Measurements from ENCODE around the gene AKAP1. TPM values are rescaled to one million over a fixed set of nuclear protein-coding genes. Genes with fewer than 3 reads are reported as not detected.

AKAP1 gene
- total RNA-seq, 6 donors from 2014 or later: 51.2 to 147 (median 79.4) TPM

DNA sequence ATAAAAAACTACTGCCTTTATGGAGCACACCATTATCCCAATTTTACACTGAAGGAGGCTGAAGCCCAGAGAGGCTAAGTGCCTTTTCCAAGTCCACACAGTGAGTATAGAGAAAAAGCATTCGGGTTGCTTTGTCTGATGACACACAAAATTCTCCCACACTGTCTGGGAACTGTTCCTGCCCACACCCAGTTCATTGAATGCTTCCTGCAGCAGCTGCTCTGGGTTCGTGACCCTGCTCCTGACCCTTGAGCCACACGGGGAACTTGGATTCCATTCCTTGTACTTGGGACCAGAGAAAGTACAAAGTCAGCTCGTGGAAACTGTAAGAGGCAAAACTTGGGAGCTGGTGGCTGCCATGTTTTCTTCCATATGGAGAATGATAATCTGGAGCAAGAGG, 57.9 kb downstream of the AKAP1 start:
- no peaks in the 10 kb centered on the region for H3K36me3 ChIP-seq
- no peak for DNase-seq
- no peaks in the 10 kb centered on the region for H3K4me1 ChIP-seq
- no peaks in the 10 kb centered on the region for H3K27me3 ChIP-seq
- TF ChIP-seq POLR2A (IDR thresholded peaks at IDR 0.05): no peak
- TF ChIP-seq, protein P1, sequence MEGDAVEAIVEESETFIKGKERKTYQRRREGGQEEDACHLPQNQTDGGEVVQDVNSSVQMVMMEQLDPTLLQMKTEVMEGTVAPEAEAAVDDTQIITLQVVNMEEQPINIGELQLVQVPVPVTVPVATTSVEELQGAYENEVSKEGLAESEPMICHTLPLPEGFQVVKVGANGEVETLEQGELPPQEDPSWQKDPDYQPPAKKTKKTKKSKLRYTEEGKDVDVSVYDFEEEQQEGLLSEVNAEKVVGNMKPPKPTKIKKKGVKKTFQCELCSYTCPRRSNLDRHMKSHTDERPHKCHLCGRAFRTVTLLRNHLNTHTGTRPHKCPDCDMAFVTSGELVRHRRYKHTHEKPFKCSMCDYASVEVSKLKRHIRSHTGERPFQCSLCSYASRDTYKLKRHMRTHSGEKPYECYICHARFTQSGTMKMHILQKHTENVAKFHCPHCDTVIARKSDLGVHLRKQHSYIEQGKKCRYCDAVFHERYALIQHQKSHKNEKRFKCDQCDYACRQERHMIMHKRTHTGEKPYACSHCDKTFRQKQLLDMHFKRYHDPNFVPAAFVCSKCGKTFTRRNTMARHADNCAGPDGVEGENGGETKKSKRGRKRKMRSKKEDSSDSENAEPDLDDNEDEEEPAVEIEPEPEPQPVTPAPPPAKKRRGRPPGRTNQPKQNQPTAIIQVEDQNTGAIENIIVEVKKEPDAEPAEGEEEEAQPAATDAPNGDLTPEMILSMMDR (IDR thresholded peaks at IDR 0.05): no peak
- TF ChIP-seq POLR2AphosphoS5 (IDR thresholded peaks at IDR 0.05): no peak
- no peak for TF ChIP-seq EP300 (IDR thresholded peaks at IDR 0.05)
- H3K4me3 ChIP-seq: no peak overlapping the region
- 31 to 52% methylated on average over 4 of the region's 4 CpGs for whole genome bisulfite sequencing, 2 donors
- H3K27ac ChIP-seq: no peak overlapping the region
- ATAC-seq (ENCODE audit: low FRiP score in 2 of 2): peak in 1 of 2 donors; percentile 31
- H3K9me3 ChIP-seq: no peaks in the 10 kb centered on the region

DNA sequence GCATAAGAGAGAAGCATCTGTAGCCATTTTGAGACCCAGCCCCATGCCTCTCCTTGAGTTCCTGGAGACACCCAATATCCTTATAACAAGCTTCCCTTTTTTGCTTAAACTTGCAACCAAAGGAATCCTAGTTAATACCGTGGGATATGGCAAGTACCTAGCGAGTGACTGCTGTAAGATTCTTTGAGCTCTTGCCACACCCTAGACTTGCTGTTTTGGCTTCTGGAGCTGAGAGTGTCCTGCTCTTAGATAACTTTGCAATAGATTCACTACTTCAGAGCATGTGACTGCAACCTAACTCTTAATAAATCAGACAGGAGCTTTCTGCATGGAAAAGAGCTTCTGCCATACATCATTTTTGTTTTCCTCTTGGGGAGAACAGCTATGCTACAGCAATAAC, 58.3 kb downstream of the AKAP1 start:
- H3K9me3 ChIP-seq: no peaks in the 10 kb centered on the region
- DNase-seq: no peak
- no peak overlapping the region for H3K4me3 ChIP-seq
- H3K36me3 ChIP-seq: no peaks in the 10 kb centered on the region
- 71 to 81% methylated on average over 2 of the region's 2 CpGs for WGBS, 2 donors
- no peak for ATAC-seq (ENCODE audit: low FRiP score in 2 of 2)
- no peaks in the 10 kb centered on the region for H3K27me3 ChIP-seq
- no peaks in the 10 kb centered on the region for H3K4me1 ChIP-seq
- no peak for TF ChIP-seq POLR2A (IDR thresholded peaks at IDR 0.05)
- TF ChIP-seq EP300 (IDR thresholded peaks at IDR 0.05): no peak
- TF ChIP-seq, protein P1 (IDR thresholded peaks at IDR 0.05): no peak
- no peak for TF ChIP-seq POLR2AphosphoS5 (IDR thresholded peaks at IDR 0.05)
- no peak overlapping the region for H3K27ac ChIP-seq

DNA sequence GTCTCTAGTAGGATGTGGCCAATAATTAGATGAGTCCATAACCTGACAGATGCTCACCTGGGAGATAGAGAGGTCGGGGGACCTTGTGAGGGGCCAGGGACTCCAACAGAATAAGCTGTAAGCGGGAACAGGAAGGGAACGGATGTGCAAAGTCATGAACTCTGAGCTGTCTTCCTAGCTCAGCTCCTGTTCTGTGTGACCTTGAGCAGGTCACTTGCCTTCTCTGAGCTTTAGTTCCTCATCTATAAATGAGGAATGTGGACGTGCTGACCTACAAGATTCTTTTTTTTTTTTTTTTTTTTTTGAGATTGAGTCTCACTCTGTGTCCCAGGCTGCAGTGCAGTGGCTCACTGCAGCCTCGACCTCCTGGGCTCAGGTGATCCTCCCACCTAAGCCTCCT, 58.9 kb downstream of the AKAP1 start:
- Histone ChIP-seq H3K27me3 (no peaks in the 10 kb centered on the region), H3K27ac (no peak overlapping the region), H3K4me1 (no peaks in the 10 kb centered on the region), H3K9me3 (no peaks in the 10 kb centered on the region), H3K36me3 (no peaks in the 10 kb centered on the region), H3K4me3 (no peak overlapping the region)
- WGBS, 2 donors: 79 to 84% methylated on average over 5 of the region's 5 CpGs
- no peak for TF ChIP-seq POLR2A (IDR thresholded peaks at IDR 0.05)
- no peak for TF ChIP-seq EP300 (IDR thresholded peaks at IDR 0.05)
- no peak for TF ChIP-seq POLR2AphosphoS5 (IDR thresholded peaks at IDR 0.05)
- TF ChIP-seq, protein P1 (IDR thresholded peaks at IDR 0.05): no peak
- no peak for ATAC-seq (ENCODE audit: low FRiP score in 2 of 2)
- DNase-seq: no peak

DNA sequence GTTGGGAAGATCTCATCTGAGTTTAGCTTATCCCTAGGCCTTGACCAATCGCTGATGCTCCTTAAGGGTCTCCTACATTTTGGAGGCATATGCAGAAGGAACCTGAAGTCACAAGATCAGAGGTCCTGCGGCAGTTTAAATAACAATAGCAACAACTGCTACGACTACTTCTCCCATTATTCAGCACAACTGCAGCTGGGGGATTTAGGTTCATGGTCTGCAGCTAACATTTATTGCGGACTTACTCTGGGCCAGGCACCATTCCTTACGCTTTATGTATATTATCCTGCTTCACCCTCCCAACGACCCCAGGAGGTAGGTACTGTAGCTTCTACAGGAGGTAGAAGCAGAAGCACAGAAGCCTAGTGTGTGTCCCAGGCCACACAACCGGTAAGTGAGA, 59.5 kb downstream of the AKAP1 start:
- no peak overlapping the region for H3K27ac ChIP-seq
- ATAC-seq (ENCODE audit: low FRiP score in 2 of 2) (no peak), DNase-seq (no peak)
- H3K4me1 ChIP-seq: no peaks in the 10 kb centered on the region
- no peaks in the 10 kb centered on the region for H3K36me3 ChIP-seq
- H3K4me3 ChIP-seq: no peak overlapping the region
- H3K9me3 ChIP-seq: no peaks in the 10 kb centered on the region
- TF ChIP-seq POLR2AphosphoS5 (IDR thresholded peaks at IDR 0.05) (no peak), EP300 (IDR thresholded peaks at IDR 0.05) (no peak), POLR2A (IDR thresholded peaks at IDR 0.05) (no peak)
- TF ChIP-seq, protein P1 (IDR thresholded peaks at IDR 0.05): no peak
- no peaks in the 10 kb centered on the region for H3K27me3 ChIP-seq
- WGBS, 2 donors: 77 to 83% methylated on average over 7 of the region's 7 CpGs

DNA sequence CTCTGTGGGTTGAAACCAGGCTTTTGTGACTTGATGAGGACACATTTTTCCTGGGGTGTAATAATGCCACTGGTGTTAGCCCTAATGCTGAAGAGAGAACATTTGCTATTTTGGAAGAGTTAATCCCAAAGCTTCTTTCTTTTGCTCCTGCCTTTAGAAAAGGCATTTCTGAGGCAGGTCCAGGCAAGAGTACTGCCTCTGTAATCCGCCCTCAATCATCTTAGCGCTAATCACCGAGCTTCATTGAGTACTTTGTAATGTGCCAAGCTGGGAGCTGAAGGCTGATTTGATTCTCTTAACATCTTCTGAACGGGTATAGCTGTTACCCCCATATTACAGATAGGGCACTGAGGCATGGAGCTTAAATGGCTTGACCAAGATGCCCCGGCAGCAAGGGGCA, 60.3 kb downstream of the AKAP1 start:
- Histone ChIP-seq H3K4me1 (no peaks in the 10 kb centered on the region), H3K4me3 (no peak overlapping the region), H3K36me3 (no peaks in the 10 kb centered on the region), H3K27ac (no peak overlapping the region), H3K9me3 (no peaks in the 10 kb centered on the region), H3K27me3 (no peaks in the 10 kb centered on the region)
- 84 to 93% methylated on average over 4 to 5 of the region's 5 CpGs for WGBS, 2 donors
- DNase-seq (no peak), ATAC-seq (ENCODE audit: low FRiP score in 2 of 2) (no peak)
- TF ChIP-seq POLR2A (IDR thresholded peaks at IDR 0.05) (no peak), POLR2AphosphoS5 (IDR thresholded peaks at IDR 0.05) (no peak), EP300 (IDR thresholded peaks at IDR 0.05) (no peak)
- TF ChIP-seq, protein P1 (IDR thresholded peaks at IDR 0.05): no peak

Data from upper lobe of left lung (tissue), 6 donors.